PFSK-1 (cell line): ENCODE measurements around the gene LCE6A.

Source experiments
- POLR2AphosphoS5 ChIP-seq: IDR thresholded peaks from 2 replicates; pipeline ENCODE4 v1.6.1; 2012; ENCODE audit warnings: low read depth, mild to moderate bottlenecking, control low read depth, low read length, moderate library complexity
- TAF1 ChIP-seq: IDR thresholded peaks from 2 replicates; pipeline ENCODE4 v1.6.1; 2012; ENCODE audit warnings: low read length, control low read depth, borderline replicate concordance; ENCODE audit not compliant: insufficient read depth

Gene LCE6A

GRCh38 chr1:152888126-152888525, 45.5 kb downstream of the LCE6A start:
- no peak for TF ChIP-seq TAF1
- TF ChIP-seq POLR2AphosphoS5: no peak
